ENCODE results near the gene TEX28.
"Not testable (repeated sequence)": the region's sequence is repeated elsewhere in the genome, so short reads cannot be mapped to it uniquely, and the experiment has no call there.

TEX28 gene

DNA sequence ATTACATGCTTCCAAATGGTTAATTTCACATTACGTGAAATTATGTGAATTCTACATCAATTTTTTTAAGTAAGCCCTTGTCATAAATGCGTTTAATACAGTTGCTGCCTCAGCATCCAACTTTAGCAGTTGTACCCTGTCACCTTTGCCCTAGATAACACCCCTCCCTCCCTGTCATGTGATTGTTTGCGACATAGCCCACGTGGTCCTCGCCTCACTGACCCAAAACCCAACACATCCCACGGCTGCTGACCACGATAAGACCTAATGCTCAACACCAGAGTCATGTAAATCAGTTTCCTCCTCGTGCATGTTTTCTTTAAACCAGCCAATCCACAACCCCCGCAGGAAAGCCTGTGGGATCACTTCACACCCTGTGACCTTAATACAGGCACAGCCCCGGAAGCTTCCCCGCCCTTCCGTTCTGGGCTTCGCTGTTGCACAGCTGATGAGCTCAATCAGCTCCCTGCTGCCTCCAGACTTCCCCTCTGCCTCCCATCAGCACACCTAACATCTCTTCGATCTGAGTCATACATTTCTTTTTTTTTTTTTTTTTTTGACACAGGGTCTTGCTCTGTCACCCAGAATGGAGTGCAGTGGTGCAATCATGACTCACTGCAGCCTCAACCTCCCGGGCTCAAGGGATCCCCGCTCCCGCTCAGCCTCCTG lies 47.4 kb downstream of the TEX28 start:
- not testable (repeated sequence) for DNase-seq (ENCODE audit: low read depth in 2 of 2)

- DNase-seq (ENCODE audit: low read depth in 2 of 2), result not testable (repeated sequence)
These were observed 54.9 kb downstream of the TEX28 start for GRCh38 chrX:154239982-154240503.

DNA sequence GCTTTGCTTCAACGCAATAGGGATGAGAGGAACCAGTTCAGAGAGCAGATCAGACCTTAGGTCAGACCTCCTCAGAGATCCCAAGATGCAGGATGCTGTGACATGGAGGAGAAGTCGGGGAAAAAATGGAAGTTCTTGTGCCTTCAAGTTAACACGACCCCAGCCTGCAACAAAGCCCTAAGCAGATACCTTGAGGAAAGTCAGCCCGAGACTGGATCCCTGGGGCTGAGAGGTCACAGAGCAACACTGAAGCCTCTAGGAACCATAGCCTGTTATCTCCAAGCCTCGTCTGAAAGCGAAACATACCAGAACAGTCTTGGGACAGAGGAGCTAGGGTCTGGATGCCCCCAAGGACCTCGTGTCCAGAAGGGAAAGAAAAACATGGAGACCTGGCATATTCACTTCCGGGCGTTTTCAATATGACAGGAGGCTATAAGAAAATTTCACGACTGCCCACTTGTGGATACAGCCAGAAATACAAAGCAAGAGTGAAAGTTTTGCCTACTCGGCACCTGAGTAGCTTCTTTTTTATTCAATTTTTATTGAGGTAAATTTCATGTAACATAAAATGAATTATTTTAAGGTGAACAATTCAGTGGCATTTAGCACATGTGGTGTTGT lies 55.9 kb downstream of the TEX28 start:
- not testable (repeated sequence) for DNase-seq (ENCODE audit: low read depth in 2 of 2)

- DNase-seq (ENCODE audit: low read depth in 2 of 2), result not testable (repeated sequence)
These were observed 61.3 kb downstream of the TEX28 start for GRCh38 chrX:154233620-154234019.

GRCh38 chrX:154231443-154231842 lies 63.5 kb downstream of the TEX28 start:
- not testable (repeated sequence) for DNase-seq (ENCODE audit: low read depth in 2 of 2)

GRCh38 chrX:154226706-154227105 lies 68.2 kb downstream of the TEX28 start:
- not testable (repeated sequence) for DNase-seq (ENCODE audit: low read depth in 2 of 2)

GRCh38 chrX:154225292-154225691 lies 69.6 kb downstream of the TEX28 start:
- DNase-seq (ENCODE audit: low read depth in 2 of 2), result not testable (repeated sequence)

Measured in activated CD8-positive, alpha-beta memory T cell treated with anti-CD3 and anti-CD28 coated beads for 4 hours (primary cell).